Measurements from ENCODE around the gene IL18.

- TF ChIP-seq CTCF (IDR thresholded peaks at IDR 0.05) (no peak), EZH2phosphoT487 (IDR thresholded peaks at IDR 0.05) (no peak)
Measured at GRCh38 chr11:112096194-112096593, 67.7 kb downstream of the IL18 start.

All from neural progenitor cell (in vitro differentiated cells).